H9 (cell line): Measurements from ENCODE around the gene PCED1A. TPM values are rescaled to one million over a fixed set of nuclear protein-coding genes. Genes with fewer than 3 reads are reported as not detected.

Source experiments
- DNase-seq: peaks from one replicate; pipeline ENCODE4 v3.0.0-alpha.2; 2017
- H2AFZ ChIP-seq: one replicate; pipeline ENCODE4 v1.6.1; 2013; ENCODE audit warnings: mild to moderate bottlenecking, low read length, control low read depth, moderate library complexity
- H2AK5ac ChIP-seq: 2 replicates; pipeline ENCODE4 v1.6.1; 2013; ENCODE audit warnings: low read length, control low read depth, mixed read lengths; ENCODE audit not compliant: insufficient read length
- H2BK120ac ChIP-seq: one replicate; pipeline ENCODE4 v1.6.1; 2013; ENCODE audit warnings: low read depth, mild to moderate bottlenecking, low read length, control low read depth, inconsistent platforms; ENCODE audit not compliant: poor library complexity, severe bottlenecking
- H2BK12ac ChIP-seq: 2 replicates; pipeline ENCODE4 v1.6.1; 2013; ENCODE audit warnings: low read length, control low read depth, mixed read lengths, low read depth; ENCODE audit not compliant: insufficient read length
- H2BK15ac ChIP-seq: 2 replicates; pipeline ENCODE4 v1.6.1; 2013; ENCODE audit warnings: low read depth, low read length, control low read depth
- H2BK20ac ChIP-seq: one replicate; pipeline ENCODE4 v1.6.1; 2013; ENCODE audit warnings: low read depth, mild to moderate bottlenecking, low read length, control low read depth, inconsistent platforms; ENCODE audit not compliant: poor library complexity, severe bottlenecking
- H2BK5ac ChIP-seq: 2 replicates; pipeline ENCODE4 v1.6.1; 2013; ENCODE audit warnings: low read length, control low read depth, mixed read lengths; ENCODE audit not compliant: insufficient read length
- H3K14ac ChIP-seq: 2 replicates; pipeline ENCODE4 v1.6.1; 2013; ENCODE audit warnings: low read length, control low read depth; ENCODE audit not compliant: insufficient read depth
- H3K18ac ChIP-seq: 2 replicates; pipeline ENCODE4 v1.6.1; 2013; ENCODE audit warnings: low read depth, mild to moderate bottlenecking, mixed read lengths, low read length, control low read depth; ENCODE audit not compliant: insufficient read length
- H3K23ac ChIP-seq: 2 replicates; pipeline ENCODE4 v1.6.1; 2013; ENCODE audit warnings: low read length, control low read depth, mixed read lengths, low read depth; ENCODE audit not compliant: insufficient read length
- H3K23me2 ChIP-seq: 2 replicates; pipeline ENCODE4 v1.6.1; 2013; ENCODE audit warnings: low read depth, mild to moderate bottlenecking, mixed read lengths, low read length, control low read depth; ENCODE audit not compliant: insufficient read length, poor library complexity, severe bottlenecking
- H3K27ac ChIP-seq: 2 replicates; pipeline ENCODE4 v1.5.1; 2013; ENCODE audit warnings: low read length, control low read depth, mixed read lengths, low read depth; ENCODE audit not compliant: insufficient read length
- H3K27me3 ChIP-seq: 2 replicates; pipeline ENCODE4 v1.6.1; 2013; ENCODE audit warnings: low read length, control low read depth, inconsistent platforms; ENCODE audit not compliant: insufficient read depth
- H3K4ac ChIP-seq: 2 replicates; pipeline ENCODE4 v1.6.1; 2013; ENCODE audit warnings: low read depth, mild to moderate bottlenecking, control low read depth, inconsistent platforms, low read length, moderate library complexity
- H3K4me1 ChIP-seq: 2 replicates; pipeline ENCODE4 v1.6.1; 2013; ENCODE audit warnings: low read length, control low read depth, inconsistent platforms; ENCODE audit not compliant: insufficient read depth
- H3K4me2 ChIP-seq: 2 replicates; pipeline ENCODE4 v1.6.1; 2013; ENCODE audit warnings: low read length, control low read depth, mixed read lengths; ENCODE audit not compliant: insufficient read length, insufficient read depth
- H3K56ac ChIP-seq: 2 replicates; pipeline ENCODE4 v1.6.1; 2013; ENCODE audit warnings: low read depth, mild to moderate bottlenecking, mixed read lengths, low read length, control low read depth; ENCODE audit not compliant: insufficient read length
- H3K79me1 ChIP-seq: 2 replicates; pipeline ENCODE4 v1.6.1; 2013; ENCODE audit warnings: low read depth, mild to moderate bottlenecking, moderate library complexity, low read length, control low read depth, inconsistent platforms; ENCODE audit not compliant: insufficient read depth, poor library complexity, severe bottlenecking
- H3K79me2 ChIP-seq: 2 replicates; pipeline ENCODE4 v1.6.1; 2013; ENCODE audit warnings: low read length, control low read depth, inconsistent platforms; ENCODE audit not compliant: insufficient read depth
- H3K9ac ChIP-seq: 2 replicates; pipeline ENCODE4 v1.6.1; 2013; ENCODE audit warnings: low read length, control low read depth, mixed read lengths; ENCODE audit not compliant: insufficient read length; ENCODE audit errors: extremely low read depth
- H3K9me3 ChIP-seq: one replicate; pipeline ENCODE4 v1.6.1; 2013; ENCODE audit warnings: low read depth, low read length, inconsistent platforms; ENCODE audit not compliant: control insufficient read depth
- H3T11ph ChIP-seq: one replicate; pipeline ENCODE4 v1.6.1; 2013; ENCODE audit warnings: mild to moderate bottlenecking, low read length, control low read depth, inconsistent platforms
- H4K20me1 ChIP-seq: one replicate; pipeline ENCODE4 v1.6.1; 2013; ENCODE audit not compliant: control insufficient read depth, insufficient read length, insufficient read depth
- H4K5ac ChIP-seq: 2 replicates; pipeline ENCODE4 v1.6.1; 2013; ENCODE audit warnings: low read depth, mild to moderate bottlenecking, mixed read lengths, low read length, control low read depth; ENCODE audit not compliant: insufficient read length
- H4K8ac ChIP-seq: replicated peaks from 2 replicates; pipeline ENCODE4 v1.6.1; 2013; ENCODE audit warnings: low read length, control low read depth, mixed read lengths, low read depth; ENCODE audit not compliant: insufficient read length
- H4K91ac ChIP-seq: 2 replicates; pipeline ENCODE4 v1.6.1; 2013; ENCODE audit warnings: low read depth, mild to moderate bottlenecking, moderate library complexity, mixed read lengths, low read length, control low read depth; ENCODE audit not compliant: insufficient read length
- H3K27ac Mint-ChIP-seq, 3 experiments: 2 replicates in 2 of 3; 3 replicates in 1 of 3; pipeline ENCODE4 v1.8.0; 2020 to 2021; ENCODE audit warnings: mixed read lengths in 3 of 3, mild to moderate bottlenecking in 1 of 3, moderate library complexity in 1 of 3
- H3K27me3 Mint-ChIP-seq: 2 replicates; pipeline ENCODE4 v1.8.0; 2021; ENCODE audit warnings: low read depth, mild to moderate bottlenecking, moderate library complexity, mixed read lengths
- H3K36me3 Mint-ChIP-seq, 3 experiments: 2 replicates in 2 of 3; 3 replicates in 1 of 3; pipeline ENCODE4 v1.8.0; 2020 to 2021; ENCODE audit warnings: low read depth in 3 of 3, mixed read lengths in 3 of 3; ENCODE audit not compliant: insufficient read depth in 1 of 3
- H3K4me1 Mint-ChIP-seq, 2 experiments: 2 replicates each; pipeline ENCODE4 v1.8.0; 2020; ENCODE audit warnings: mixed read lengths in 2 of 2
- H3K4me3 Mint-ChIP-seq, 2 experiments: 2 replicates in 1 of 2; 3 replicates in 1 of 2; pipeline ENCODE4 v1.8.0; 2020 to 2021; ENCODE audit warnings: mild to moderate bottlenecking in 2 of 2, mixed read lengths in 2 of 2, moderate library complexity in 1 of 2
- H3K9me3 Mint-ChIP-seq, 2 experiments: 2 replicates in 1 of 2; 3 replicates in 1 of 2; pipeline ENCODE4 v1.8.0; 2020; ENCODE audit warnings: mild to moderate bottlenecking in 2 of 2, mixed read lengths in 2 of 2, moderate library complexity in 1 of 2
- CTCF ChIP-seq: fragments of 200-600 bp; sonication (generic); conservative IDR thresholded peaks from 3 replicates; pipeline ENCODE4 v1.8.0; 2021; ENCODE audit warnings: antibody characterized with exemption, mild to moderate bottlenecking
- WGBS: extraction: QIAGEN DNeasy Blood & Tissue Kit; methylation state at CpG from one replicate; pipeline ENCODE4 v1.1.7; 2013; ENCODE audit warnings: missing lambda C conversion rate, low lambda C conversion rate, mixed read lengths; ENCODE audit not compliant: insufficient read length; ENCODE audit errors: extremely low coverage; 5-methylcytosine and 5-hydroxymethylcytosine counted together
- total RNA-seq: library from RNA; stranded (reverse); gene quantifications from 2 replicates; pipeline ENCODE4 v1.2.1, GENCODE V29; 2021

Gene PCED1A
- total RNA-seq, 1 experiment from 2014 or later: 30.8 TPM

GRCh38 chr20:2801286-2801728 is 39.1 kb downstream of the PCED1A start:
- Histone ChIP-seq H3K23me2 (peaks cover 7% of the 10 kb centered on the region), H4K20me1 (no peaks in the 10 kb centered on the region), H3K9ac (no peak overlapping the region), H3K23ac (no peak overlapping the region), H3K27me3 (peaks cover 40% of the 10 kb centered on the region), H3K79me1 (no peaks in the 10 kb centered on the region), H2AFZ (peak overlapping the region; percentile 56), H2BK120ac (no peak overlapping the region), H3K9me3 (no peaks in the 10 kb centered on the region), H2BK15ac (no peak overlapping the region), H2BK20ac (no peak overlapping the region), H3K56ac (no peak overlapping the region), H2BK12ac (no peak overlapping the region), H3K14ac (no peak overlapping the region), H4K8ac (no peak overlapping the region), H4K91ac (no peak overlapping the region), H3K4ac (no peak overlapping the region), H3T11ph (no peak overlapping the region), H3K27ac (no peak overlapping the region), H2BK5ac (no peak overlapping the region), H3K79me2 (no peaks in the 10 kb centered on the region), H3K4me1 (peaks cover 5% of the 10 kb centered on the region; the same call in 1 of the 2 replicates), H2AK5ac (no peak overlapping the region), H3K4me2 (peak overlapping the region; percentile 72), H3K18ac (no peak overlapping the region), H4K5ac (no peak overlapping the region)
- H3K27ac Mint-ChIP-seq: no peak overlapping the region
- H3K4me3 Mint-ChIP-seq: peak overlapping the region; percentile 82 to 95
- no peaks in the 10 kb centered on the region; a peak in 1 of 5 replicates for H3K9me3 Mint-ChIP-seq
- H3K36me3 Mint-ChIP-seq: peaks cover 16 to 38% (median 23%) of the 10 kb centered on the region in 3 experiments
- TF ChIP-seq CTCF: no peak
- WGBS: no CpG with 5 or more reads among the region's 13 CpGs
- H3K4me1 Mint-ChIP-seq: peaks cover 36 to 42% of the 10 kb centered on the region in 2 experiments
- DNase-seq: peak; percentile 31
- H3K27me3 Mint-ChIP-seq: peaks cover 51% of the 10 kb centered on the region
